Smooth muscle cell (in vitro differentiated cells): ENCODE results near the gene FAM237B. TPM values are rescaled to one million over a fixed set of nuclear protein-coding genes. Genes with fewer than 3 reads are reported as not detected.
"Not testable (repeated sequence)": the region's sequence is repeated elsewhere in the genome, so short reads cannot be mapped to it uniquely, and the experiment has no call there.

Experiments
- DNase-seq: peaks from one replicate; lab custom pipeline; 2025; ENCODE audit not compliant: unreplicated experiment; lab: John Stamatoyannopoulos, UW
- H2AFZ ChIP-seq: fragments of 200-600 bp; sonication (generic); 2 replicates; pipeline ENCODE4 v1.6.0; 2016; ENCODE audit warnings: antibody characterized with exemption, low read depth, mild to moderate bottlenecking
- H3F3A ChIP-seq: fragments of 200-600 bp; sonication (generic); 2 replicates; pipeline ENCODE4 v1.6.0; 2017; ENCODE audit warnings: antibody characterized with exemption, low read depth
- H3K27ac ChIP-seq: fragments of 200-600 bp; sonication (generic); 2 replicates; pipeline ENCODE4 v1.5.1; 2016; ENCODE audit warnings: low read depth, mild to moderate bottlenecking
- H3K27me3 ChIP-seq: fragments of 200-600 bp; sonication (generic); 2 replicates; pipeline ENCODE4 v1.6.1; 2016; ENCODE audit warnings: low read depth, mild to moderate bottlenecking
- H3K36me3 ChIP-seq: fragments of 200-600 bp; sonication (generic); 2 replicates; pipeline ENCODE4 v1.5.1; 2016; ENCODE audit warnings: low read depth
- H3K4me1 ChIP-seq: fragments of 200-600 bp; sonication (generic); 2 replicates; pipeline ENCODE4 v1.5.1; 2016; ENCODE audit warnings: low read depth
- H3K4me2 ChIP-seq: fragments of 200-600 bp; sonication (generic); 2 replicates; pipeline ENCODE4 v1.6.0; 2016; ENCODE audit warnings: mild to moderate bottlenecking
- H3K4me3 ChIP-seq: fragments of 200-600 bp; sonication (generic); 2 replicates; pipeline ENCODE4 v1.5.1; 2016; ENCODE audit warnings: mild to moderate bottlenecking
- H3K79me2 ChIP-seq: fragments of 200-600 bp; sonication (generic); 2 replicates; pipeline ENCODE4 v1.6.0; 2016; ENCODE audit warnings: low read depth, mild to moderate bottlenecking
- H3K9ac ChIP-seq: fragments of 200-600 bp; sonication (generic); 2 replicates; pipeline ENCODE4 v1.6.0; 2016; ENCODE audit warnings: low read depth
- H3K9me3 ChIP-seq: fragments of 200-600 bp; sonication (generic); replicated peaks from 2 replicates; pipeline ENCODE4 v1.5.1; 2016; ENCODE audit warnings: low read depth
- H4K20me1 ChIP-seq: fragments of 200-600 bp; sonication (generic); 2 replicates; pipeline ENCODE4 v1.6.0; 2016; ENCODE audit warnings: low read depth
- WGBS: methylation state at CpG from one replicate; pipeline ENCODE4 v1.1.7; 2016; ENCODE audit warnings: low lambda C conversion rate; 5-methylcytosine and 5-hydroxymethylcytosine counted together
- polyA plus RNA-seq: library from polyadenylated mRNA; unstranded; fragments of >200 nt; fragmentation: Nextera tagmentation; extraction: Ambion mirVana; gene quantifications from 2 replicates; pipeline ENCODE4 v1.2.1, GENCODE V29; 2016
- total RNA-seq: library from RNA; depleted of rRNA; stranded (reverse); fragments of >200 nt; gene quantifications from 2 replicates; pipeline ENCODE4 v1.2.3, GENCODE V29; 2014
- TF ChIP-seq, protein P1 (sequence below): fragments of 200-600 bp; sonication (generic); IDR thresholded peaks from 2 replicates; pipeline ENCODE4 v1.5.1; 2017; ENCODE audit warnings: borderline replicate concordance, mild to moderate bottlenecking, antibody characterized with exemption; ENCODE audit not compliant: insufficient read depth, poor library complexity, severe bottlenecking

Gene FAM237B
- total and polyA plus RNA-seq, 2 experiments from 2014 or later: not detected

DNA sequence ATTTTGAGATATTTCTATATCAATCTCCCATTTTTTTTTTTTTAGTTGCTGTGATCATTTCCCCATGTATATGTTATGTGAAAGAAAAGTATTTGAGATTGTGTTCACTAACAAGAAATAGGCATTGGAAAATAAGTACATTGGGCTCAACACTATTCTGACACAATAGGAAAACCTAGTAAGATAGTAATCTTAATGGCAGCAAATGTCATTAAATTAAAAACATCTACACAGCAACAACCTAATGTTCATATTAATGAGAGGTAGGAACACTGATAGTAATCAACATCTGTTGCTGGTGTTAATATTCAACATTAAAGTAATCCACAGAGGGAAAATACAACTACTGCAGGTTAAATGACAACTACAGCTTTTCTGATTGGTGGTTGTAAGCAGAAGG is 23.9 kb upstream of the FAM237B start:
- peak overlapping the region; percentile 97 for H2AFZ ChIP-seq
- peaks cover 29% of the 10 kb centered on the region for H3K79me2 ChIP-seq
- DNase-seq: no peak
- H3K4me3 ChIP-seq: peak overlapping the region; percentile 89
- H3K4me2 ChIP-seq: peak overlapping the region; percentile 98
- H3K9me3 ChIP-seq: no peaks in the 10 kb centered on the region
- peaks cover 6% of the 10 kb centered on the region for H3K4me1 ChIP-seq
- H3F3A ChIP-seq: no peaks in the 10 kb centered on the region
- H3K9ac ChIP-seq: no peak overlapping the region
- TF ChIP-seq, protein P1, sequence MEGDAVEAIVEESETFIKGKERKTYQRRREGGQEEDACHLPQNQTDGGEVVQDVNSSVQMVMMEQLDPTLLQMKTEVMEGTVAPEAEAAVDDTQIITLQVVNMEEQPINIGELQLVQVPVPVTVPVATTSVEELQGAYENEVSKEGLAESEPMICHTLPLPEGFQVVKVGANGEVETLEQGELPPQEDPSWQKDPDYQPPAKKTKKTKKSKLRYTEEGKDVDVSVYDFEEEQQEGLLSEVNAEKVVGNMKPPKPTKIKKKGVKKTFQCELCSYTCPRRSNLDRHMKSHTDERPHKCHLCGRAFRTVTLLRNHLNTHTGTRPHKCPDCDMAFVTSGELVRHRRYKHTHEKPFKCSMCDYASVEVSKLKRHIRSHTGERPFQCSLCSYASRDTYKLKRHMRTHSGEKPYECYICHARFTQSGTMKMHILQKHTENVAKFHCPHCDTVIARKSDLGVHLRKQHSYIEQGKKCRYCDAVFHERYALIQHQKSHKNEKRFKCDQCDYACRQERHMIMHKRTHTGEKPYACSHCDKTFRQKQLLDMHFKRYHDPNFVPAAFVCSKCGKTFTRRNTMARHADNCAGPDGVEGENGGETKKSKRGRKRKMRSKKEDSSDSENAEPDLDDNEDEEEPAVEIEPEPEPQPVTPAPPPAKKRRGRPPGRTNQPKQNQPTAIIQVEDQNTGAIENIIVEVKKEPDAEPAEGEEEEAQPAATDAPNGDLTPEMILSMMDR: no peak
- H3K36me3 ChIP-seq: no peaks in the 10 kb centered on the region
- no peaks in the 10 kb centered on the region for H4K20me1 ChIP-seq
- H3K27ac ChIP-seq: no peak overlapping the region
- no peaks in the 10 kb centered on the region for H3K27me3 ChIP-seq

DNA sequence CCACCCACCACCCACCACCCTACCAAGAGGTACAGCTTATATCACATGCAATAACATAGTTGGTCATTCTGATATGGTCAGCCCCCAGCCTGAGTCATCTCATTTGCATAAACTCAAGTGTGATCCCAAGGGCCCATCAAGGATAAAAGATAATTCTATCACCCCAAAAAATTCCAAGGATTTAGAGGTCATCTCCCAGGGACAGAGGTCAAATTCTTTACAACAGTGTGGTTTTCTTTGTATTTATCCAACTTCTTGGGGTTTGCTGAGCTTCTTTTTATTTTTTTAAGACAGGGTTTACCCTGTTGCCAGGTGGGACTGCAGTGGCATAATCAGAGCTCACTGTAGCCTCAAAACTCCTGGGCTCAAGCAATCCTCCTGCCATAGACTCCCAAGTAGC is 16.0 kb upstream of the FAM237B start:
- no peaks in the 10 kb centered on the region for H3K36me3 ChIP-seq
- H3K79me2 ChIP-seq: no peaks in the 10 kb centered on the region
- peaks cover 4% of the 10 kb centered on the region for H3K4me1 ChIP-seq
- H4K20me1 ChIP-seq: no peaks in the 10 kb centered on the region
- no peak overlapping the region for H3K27ac ChIP-seq
- no peak overlapping the region for H2AFZ ChIP-seq
- TF ChIP-seq, protein P1: no peak
- H3K9me3 ChIP-seq: no peaks in the 10 kb centered on the region
- no peaks in the 10 kb centered on the region for H3K27me3 ChIP-seq
- no peak overlapping the region for H3K4me2 ChIP-seq
- H3F3A ChIP-seq: no peaks in the 10 kb centered on the region
- H3K9ac ChIP-seq: no peak overlapping the region
- no peak overlapping the region for H3K4me3 ChIP-seq
- no peak for DNase-seq

DNA sequence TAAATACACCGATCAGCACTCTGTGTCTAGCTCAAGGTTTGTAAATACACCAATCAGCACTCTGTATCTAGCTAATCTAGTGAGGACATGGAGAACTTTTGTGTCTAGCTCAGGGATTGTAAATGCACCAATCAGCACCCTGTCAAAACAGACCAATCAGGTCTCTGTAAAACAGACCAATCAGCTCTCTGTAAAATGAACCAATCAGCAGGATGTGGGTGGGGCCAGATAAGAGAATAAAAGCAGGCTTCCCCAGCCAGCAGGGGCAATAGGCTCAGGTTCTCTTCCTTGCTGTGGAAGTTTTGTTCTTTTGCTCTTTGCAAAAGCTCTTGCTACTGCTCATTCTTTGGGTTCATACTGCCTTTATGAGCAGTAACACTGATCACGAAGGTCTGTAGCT is 13.8 kb upstream of the FAM237B start:
- H3K36me3 ChIP-seq, H3K4me1 ChIP-seq, H3F3A ChIP-seq, H3K79me2 ChIP-seq, H2AFZ ChIP-seq, H4K20me1 ChIP-seq, H3K27ac ChIP-seq, H3K4me3 ChIP-seq, H3K9ac ChIP-seq, H3K4me2 ChIP-seq, H3K27me3 ChIP-seq, DNase-seq, H3K9me3 ChIP-seq: not testable (repeated sequence)
- 86% methylated on average over 2 of the region's 2 CpGs for WGBS

DNA sequence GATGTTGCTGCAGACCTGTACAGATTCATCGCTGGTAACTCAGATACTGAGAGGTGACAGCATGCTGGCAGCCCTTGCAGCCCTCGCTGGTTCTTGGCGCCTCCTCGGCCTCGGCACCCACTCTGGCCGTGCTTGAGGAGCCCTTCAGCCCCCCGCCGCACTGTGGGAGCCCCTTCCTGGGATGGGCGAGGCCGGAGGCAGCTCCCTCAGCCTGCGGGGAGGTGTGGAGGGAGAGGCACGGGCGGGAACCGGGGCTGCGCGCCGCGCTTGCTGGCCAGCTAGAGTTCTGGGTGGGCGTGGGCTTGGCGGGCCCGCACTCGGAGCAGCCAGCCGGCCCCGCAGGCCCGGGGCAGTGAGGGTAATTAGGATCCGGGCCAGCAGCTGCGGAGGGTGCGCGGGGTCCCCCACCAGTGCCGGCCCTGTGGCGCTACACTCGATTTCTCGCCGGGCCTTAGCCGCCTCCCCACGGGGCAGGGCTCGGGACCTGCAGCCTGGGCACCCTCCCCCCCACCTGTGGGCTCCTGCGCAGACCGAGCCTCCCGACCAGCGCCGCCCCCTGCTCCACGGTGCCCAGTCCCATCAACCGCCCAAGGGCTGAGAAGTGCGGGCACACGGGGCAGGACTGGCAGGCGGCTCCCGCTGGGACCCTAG is 13.2 kb upstream of the FAM237B start:
- no peaks in the 10 kb centered on the region for H3K27me3 ChIP-seq
- peaks cover 7% of the 10 kb centered on the region for H3K4me1 ChIP-seq
- no peak for DNase-seq
- H3K4me2 ChIP-seq: no peak overlapping the region
- H3F3A ChIP-seq: no peaks in the 10 kb centered on the region
- no peaks in the 10 kb centered on the region for H3K9me3 ChIP-seq
- WGBS: 96% methylated on average over 24 of the region's 48 CpGs
- H3K4me3 ChIP-seq: no peak overlapping the region
- no peak overlapping the region for H3K9ac ChIP-seq
- no peaks in the 10 kb centered on the region for H3K36me3 ChIP-seq
- no peaks in the 10 kb centered on the region for H3K79me2 ChIP-seq
- H3K27ac ChIP-seq: no peak overlapping the region
- no peaks in the 10 kb centered on the region for H4K20me1 ChIP-seq
- TF ChIP-seq, protein P1: no peak
- H2AFZ ChIP-seq: no peak overlapping the region
